Measurements from ENCODE around the gene OR2B3.
"Not testable (repeated sequence)": the region's sequence is repeated elsewhere in the genome, so short reads cannot be mapped to it uniquely, and the experiment has no call there.

The OR2B3 gene, protein sequence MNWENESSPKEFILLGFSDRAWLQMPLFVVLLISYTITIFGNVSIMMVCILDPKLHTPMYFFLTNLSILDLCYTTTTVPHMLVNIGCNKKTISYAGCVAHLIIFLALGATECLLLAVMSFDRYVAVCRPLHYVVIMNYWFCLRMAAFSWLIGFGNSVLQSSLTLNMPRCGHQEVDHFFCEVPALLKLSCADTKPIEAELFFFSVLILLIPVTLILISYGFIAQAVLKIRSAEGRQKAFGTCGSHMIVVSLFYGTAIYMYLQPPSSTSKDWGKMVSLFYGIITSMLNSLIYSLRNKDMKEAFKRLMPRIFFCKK

DNA sequence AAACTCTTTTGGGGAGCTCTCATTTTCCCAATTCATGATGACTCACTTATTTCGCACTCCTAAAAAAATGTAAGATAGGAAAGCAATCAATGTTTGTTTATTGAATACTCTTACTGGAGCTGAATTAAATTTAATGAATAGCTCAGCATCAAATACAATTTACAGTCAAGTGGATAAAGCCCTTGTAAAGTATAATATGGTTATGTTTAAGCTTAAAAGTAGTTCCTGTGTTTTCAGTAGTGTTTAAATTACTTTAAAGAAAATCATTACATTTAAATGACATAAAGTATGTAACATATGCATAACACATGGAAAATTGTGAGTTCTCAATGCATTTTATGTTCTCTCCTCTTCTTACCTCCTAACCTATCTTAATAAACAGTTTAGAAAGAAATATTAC lies at the start of gene OR2B3:
TSS of gene OR2B3 (minus strand) at position 101 of the 400 bp plus-strand sequence. CDS start at position 36, 65 bp downstream.
- DNase-seq = no peak

DNA sequence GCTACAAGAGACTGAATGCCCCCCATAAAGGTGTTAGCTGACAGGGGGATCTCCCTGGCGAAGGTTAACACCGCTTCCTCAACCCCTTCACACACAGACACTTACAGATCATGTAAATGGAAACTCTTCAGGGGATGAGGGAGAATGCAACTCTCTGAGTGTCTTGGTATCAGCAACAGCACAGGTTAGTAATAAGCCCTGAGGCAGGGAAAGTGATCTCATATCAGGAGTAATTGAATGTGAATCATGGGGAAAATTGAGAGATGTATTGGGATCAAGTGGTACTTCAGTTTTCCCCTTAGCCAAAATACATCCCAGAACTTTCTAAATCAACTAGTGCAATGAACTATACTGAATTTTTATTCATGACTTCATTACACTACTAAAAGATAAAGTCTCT lies 44.6 kb upstream of the OR2B3 start:
- DNase-seq = no peak

DNA sequence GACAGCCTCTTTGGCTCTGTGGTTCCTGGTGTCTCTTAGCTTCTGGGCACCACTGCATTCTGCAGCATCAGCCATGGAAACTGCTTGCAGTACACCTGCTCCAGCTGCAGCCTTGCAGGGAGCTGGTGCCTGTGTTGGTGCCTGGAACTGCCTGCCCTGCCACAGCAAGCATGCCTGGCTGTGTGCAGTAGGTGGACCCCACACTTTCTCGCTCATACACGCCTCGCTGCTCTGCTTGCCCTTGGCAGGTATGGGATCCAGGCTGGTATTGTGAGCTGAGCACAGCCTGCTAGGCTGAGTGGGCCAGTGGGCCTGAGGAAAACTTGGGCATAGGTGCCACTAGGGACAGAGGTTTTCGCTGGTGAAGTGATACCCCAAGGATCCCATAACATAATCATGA lies 43.5 kb upstream of the OR2B3 start:
- no peak for DNase-seq

DNA sequence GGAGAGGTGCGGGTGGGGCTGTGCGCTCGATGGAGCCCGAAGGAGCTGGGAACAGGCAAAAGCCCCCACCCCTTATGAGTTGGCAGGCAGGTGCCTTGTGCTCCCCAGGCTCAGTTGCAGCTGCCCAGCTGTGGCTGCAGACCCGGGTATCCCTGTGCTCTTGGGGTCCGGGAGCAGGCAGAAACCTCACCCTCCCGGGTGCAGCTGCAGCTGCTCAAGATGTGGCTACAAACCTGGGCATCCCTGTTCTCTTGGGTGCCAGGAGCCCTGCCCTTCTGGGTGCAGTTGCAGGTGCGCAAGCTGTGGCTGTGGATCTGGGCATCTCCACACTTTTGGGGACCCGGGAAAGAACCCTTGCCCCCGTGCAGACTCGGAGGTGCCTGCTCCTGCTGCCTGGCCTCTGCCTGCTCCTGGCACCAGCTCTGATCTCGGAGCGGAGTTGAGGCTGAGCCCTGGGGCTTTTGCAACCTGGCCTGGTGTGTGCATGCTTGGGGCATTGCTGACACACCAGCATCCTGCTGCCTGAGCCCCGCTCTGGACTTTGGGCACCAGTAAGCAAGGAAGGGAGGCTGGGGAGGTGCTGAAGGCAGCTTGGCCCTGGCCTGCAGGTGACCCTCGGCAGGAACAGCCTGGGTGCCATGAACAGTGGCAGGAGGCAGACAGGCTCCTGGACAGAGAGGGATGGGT lies 42.4 kb upstream of the OR2B3 start:
- DNase-seq = no peak

DNA sequence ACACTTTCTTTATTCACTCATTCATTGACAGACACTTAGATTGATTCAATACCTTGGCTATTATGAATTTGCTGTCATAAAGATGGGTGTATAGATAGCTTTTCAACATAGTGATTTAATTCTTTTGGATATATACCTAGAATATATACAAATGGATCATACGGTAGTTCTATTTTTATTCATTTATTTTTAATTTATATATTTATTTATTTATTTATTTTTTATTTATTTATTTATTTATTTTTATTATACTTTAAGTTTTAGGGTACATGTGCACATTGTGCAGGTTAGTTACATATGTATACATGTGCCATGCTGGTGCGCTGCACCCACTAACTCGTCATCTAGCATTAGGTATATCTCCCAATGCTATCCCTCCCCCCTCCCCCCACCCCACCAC lies 27.9 kb upstream of the OR2B3 start:
- not testable (repeated sequence) for DNase-seq

DNA sequence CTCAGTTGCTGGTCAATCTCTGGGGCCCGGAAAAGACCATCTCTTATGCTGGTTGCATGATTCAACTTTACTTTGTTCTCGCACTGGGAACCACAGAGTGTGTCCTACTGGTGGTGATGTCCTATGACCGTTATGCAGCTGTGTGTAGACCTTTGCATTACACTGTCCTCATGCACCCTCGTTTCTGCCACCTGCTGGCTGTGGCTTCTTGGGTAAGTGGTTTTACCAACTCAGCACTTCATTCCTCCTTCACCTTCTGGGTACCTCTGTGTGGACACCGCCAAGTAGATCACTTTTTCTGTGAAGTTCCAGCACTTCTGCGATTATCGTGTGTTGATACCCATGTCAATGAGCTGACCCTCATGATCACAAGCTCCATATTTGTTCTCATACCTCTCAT lies 25.0 kb upstream of the OR2B3 start:
- DNase-seq = peak in 1 of 2 experiments; percentile 1

DNA sequence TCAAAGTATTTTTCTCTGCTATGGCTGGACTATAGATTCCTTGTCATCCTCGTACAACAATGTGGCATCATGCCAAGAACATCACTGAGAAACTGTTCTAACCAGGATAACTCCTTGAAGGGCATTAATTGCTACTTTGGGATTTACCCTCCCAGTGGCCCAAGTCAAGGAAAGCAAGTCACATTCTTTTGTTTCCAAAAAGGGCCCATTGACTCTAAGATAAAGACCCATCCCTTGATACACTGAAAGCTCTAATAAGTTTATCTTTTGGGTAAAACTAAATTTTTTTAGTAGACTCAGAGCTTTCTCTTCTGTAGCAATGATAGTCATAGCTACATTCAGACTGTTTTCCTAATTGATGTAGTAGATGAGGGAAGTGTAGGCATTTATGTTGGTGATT lies 20.6 kb upstream of the OR2B3 start, which contains the start of gene OR2J3:
TSS of gene OR2J3 (plus strand) at position 301 of the 400 bp plus-strand sequence. CDS start 3,833 bp downstream, outside the sequence.
- DNase-seq = no peak

DNA sequence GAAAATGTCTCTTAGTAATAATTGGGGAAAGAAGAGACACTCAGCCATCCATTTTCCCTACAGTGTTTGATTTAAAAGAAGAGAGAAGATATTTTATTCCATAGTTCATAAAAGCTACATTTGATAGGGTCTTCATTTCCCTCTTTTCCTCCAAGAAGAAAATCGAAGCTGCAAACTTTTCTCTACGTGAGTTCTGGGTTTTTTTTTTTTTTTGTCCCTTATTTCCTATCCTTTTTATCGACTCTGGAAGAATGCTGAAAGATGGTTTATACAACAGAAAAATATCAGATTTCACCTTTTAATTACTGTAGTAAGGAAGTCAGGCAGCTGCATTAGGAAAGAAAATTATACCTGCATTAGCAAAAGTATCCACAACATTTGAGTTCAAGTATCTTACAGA lies 12.1 kb upstream of the OR2B3 start, which contains the start of gene OR2J1:
TSS of gene OR2J1 (plus strand) at position 301 of the 400 bp plus-strand sequence. CDS start 1,453 bp downstream, outside the sequence.
- no peak for DNase-seq

DNA sequence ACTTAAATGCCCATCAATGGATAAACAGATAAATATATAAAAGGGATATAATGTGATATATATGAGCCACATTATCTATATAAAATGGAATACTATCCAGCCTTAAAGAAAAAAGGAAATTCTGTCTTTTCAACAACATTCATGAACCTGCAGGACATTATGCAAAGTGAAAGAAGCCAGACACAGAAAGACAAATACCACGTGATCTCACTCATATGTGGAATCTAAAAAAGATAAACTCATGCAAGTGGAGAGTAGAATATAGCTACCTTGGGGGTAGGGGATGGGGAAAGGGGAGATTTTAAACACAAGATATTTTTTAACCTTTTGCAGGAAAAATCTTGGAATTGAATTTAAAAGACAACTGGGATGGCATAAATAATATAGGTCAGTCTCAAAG lies 10.7 kb upstream of the OR2B3 start:
- DNase-seq = no peak

DNA sequence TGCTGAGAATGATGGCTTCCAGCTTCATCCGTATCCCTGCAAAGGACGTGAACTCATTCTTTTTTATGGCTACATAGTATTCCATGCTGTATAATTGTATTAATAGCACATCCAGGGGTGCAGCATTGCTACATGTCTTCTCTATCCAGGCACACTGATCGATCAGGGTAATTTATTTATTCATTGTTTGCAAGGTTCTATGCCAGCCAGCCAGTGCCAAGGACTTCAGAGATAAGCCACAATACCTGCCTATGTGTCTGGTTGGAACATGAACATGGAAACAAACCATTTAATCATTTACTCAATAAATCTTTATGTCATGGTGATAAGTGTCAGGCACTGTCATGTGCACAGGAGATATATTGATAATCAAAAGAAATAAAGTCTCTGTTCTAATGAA lies 5.8 kb upstream of the OR2B3 start:
- no peak for DNase-seq

DNA sequence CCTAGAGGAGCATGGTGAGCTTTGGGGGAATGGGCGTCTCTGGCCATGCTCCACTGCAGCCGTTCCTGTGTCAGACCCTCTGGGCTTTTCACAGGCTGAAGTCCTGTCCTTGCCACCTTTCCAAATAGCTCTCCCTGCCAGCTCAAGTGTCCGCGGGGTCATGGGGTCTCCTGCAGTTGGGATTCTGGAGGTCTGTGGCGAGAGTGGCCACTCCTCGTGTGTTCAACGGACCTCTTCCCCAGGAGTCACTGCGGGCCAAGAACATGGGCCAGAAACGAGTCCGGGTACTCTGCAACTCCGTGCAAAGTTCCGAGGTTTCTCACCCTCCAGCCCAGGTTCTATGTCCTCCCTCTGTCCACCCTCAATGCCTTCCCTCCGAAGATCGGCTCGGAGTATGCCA lies 4.7 kb downstream of the OR2B3 start:
- no peak for DNase-seq

DNA sequence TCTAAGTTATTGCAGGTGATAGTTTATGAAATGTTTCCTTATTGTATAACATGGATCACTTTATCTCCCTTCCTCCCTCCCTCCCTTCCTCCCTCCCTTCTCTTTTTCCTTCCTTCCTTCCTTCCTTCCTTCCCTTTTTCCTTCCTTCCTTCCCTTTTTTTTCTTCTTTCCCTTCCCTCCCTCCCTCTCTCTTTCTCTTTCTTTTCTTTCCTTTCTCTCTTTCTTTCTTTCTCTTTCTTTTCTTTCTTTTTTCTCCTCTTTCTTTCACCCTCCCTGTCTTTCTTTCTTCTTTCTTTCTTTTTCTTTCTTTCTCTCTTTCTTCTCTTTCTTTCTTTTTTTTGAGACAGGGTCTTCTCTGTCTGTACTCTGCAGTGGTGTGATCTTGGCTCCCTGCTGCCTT lies 5.8 kb downstream of the OR2B3 start:
- no peak for DNase-seq

DNA sequence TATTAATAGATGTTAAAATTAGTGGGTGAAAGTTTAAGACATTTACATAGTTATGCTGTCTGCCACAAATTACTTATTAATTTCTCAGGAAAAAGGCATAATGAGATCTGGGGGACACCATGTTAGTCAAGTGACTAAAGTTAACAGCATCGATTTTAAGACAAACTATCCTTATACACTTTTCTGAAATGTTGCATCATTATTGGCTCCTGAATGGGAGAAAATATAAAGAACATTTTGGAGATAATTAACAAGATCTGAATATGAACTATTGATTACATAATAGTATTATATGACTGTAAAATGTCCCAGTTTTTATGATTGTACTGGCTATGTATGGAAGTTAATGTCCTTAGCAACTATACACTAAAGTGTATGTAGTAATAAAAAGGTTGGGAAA lies 7.9 kb downstream of the OR2B3 start:
- no peak for DNase-seq

DNA sequence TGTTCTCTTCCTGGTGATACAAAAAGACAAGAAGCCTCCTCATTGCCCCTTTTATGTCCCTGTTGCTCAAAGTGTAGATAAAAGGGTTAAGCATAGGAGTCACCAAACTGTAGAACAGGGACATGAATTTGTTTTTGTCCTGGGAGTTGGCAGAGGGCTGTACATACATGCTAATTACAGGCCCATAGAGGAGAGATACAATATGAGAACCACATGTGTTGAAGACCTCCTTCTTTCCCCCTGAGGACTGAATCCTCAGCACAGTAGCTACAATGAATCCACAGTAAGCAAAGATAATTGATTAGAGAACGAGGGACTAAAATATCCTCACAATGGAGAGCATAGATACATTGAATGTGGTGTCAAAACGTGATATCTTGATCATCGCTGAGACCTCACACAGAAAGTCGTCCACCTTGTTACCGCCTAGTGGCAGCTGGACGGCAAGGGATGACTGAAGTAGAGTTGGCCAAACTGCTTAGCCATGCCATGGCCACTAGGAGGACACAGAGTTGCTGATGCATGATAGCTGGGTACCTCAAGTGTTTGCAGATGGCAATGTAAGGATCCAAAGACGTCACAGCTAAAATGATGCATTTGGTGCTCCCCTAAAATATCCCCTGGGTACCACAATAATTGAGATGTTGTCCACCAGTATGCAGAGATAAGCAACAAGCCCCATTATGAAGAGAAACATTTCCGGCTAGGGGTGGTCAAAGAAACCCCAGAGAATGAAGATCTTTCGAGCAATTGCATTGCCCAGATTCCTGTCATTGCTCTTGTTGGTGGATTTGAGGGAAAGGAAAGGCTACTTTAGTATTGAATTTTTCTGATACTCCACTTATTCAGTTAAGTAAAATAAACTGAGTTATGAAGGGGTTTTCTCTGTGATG lies 15.0 kb downstream of the OR2B3 start:
- peak; percentile 11 to 45 for DNase-seq

DNA sequence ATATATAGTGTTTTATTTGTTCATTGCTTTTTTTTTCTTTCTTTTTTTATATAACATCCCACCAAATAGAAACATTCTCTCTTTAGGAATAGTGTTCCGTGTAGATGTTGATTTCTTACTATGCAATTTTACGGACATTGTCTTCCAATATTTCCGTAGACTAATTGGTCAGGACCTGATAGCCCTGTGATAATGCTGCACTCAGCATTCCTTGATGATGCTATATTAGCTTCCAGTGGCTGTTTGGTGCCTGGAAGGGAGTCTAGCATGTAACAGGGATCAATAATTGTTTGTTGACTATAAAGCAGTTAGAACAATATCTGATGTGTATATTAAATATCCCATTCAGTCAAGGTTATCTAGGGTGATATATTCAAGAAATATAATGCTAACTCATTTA lies 35.4 kb downstream of the OR2B3 start:
- no peak for DNase-seq

DNA sequence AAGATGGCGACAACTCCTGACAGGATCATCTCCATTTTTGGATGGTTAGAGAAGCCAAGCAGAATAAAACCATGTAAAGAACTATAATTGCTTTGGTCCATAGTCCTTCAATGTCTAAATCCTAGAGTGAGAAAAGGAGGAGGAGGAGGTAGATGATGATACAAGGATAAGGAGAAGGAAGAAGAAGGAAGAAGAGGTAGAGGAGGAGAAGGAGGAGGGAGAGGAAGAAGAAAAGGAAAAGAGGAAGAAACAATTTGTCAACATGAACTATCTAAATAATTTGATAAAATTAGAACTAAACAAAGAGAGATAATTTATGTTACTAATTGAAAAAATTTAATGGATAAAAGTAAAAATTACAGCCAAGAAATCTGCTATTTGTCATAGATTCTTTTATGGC lies 42.0 kb downstream of the OR2B3 start, which contains the start of gene OR2W1:
TSS of gene OR2W1 (minus strand) at position 101 of the 400 bp plus-strand sequence. CDS start at position 101, 0 bp downstream.
- DNase-seq = no peak

Data from AML-193 (cell line).